Activated CD8-positive, alpha-beta memory T cell treated with anti-CD3 and anti-CD28 coated beads for 48 hours (primary cell): ENCODE measurements around the gene ZNF692.
A peak's percentile ranks its signal among the peaks of the same experiment; 100 is the strongest.
"Not testable (repeated sequence)": the region's sequence is repeated elsewhere in the genome, so short reads cannot be mapped to it uniquely, and the experiment has no call there.

Experiments used
- DNase-seq, 3 experiments: peaks; one replicate each; pipeline ENCODE4 v3.0.0-alpha.2; 2020; ENCODE audit warnings: low read depth in 2 of 3, low spot score in 2 of 3

Gene ZNF692, protein sequence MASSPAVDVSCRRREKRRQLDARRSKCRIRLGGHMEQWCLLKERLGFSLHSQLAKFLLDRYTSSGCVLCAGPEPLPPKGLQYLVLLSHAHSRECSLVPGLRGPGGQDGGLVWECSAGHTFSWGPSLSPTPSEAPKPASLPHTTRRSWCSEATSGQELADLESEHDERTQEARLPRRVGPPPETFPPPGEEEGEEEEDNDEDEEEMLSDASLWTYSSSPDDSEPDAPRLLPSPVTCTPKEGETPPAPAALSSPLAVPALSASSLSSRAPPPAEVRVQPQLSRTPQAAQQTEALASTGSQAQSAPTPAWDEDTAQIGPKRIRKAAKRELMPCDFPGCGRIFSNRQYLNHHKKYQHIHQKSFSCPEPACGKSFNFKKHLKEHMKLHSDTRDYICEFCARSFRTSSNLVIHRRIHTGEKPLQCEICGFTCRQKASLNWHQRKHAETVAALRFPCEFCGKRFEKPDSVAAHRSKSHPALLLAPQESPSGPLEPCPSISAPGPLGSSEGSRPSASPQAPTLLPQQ

GRCh38 chr1:248858891-248859889 is at the start of gene ZNF692:
Gene ZNF692 (minus strand): TSS chr1:248859085. CDS start chr1:248858309, 776 bp downstream.
- DNase-seq: peak; percentile 81 to 91 (median 85)

DNA sequence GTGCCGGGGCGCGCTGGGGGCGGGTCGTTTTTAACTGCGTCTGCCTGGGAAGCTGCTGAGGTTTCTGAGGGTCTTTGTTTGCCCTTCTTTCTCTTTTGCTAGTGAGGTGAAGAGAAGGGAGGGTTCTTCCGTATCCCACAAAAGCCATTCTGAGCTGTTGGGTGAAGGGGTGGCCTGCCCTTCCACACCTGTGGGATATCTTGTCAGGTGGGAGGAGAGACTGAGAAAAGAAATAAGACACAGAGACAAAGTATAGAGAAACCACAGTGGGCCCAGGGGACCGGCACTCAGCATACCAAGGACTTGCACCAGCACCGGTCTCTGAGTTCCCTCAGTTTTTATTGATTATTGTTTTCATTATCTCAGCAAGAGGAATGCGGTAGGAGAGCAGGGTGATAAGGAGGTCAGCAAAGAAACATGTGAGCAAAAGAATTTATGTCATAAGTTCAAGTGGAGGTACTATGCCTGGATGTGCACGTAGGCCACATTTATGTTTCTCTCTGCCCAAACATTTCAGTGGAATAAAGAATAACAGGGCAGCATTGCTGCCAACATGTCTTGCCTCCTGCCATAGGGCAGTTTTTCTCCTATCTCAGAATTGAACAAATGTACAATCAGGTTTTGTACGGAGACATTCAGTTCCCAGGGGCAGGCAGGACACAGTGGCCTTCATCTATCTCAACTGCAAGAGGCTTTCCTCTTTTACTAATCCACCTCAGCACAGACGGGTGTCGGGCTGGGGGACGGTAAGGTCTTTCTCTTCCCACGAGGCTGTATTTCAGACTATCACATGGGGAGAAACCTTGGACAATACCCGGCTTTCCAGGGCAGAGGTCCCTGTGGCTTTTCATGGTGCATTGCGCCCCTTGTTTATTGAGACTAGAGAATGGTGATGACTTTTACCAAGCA is 48.1 kb upstream of the ZNF692 start:
- DNase-seq: no peak

DNA sequence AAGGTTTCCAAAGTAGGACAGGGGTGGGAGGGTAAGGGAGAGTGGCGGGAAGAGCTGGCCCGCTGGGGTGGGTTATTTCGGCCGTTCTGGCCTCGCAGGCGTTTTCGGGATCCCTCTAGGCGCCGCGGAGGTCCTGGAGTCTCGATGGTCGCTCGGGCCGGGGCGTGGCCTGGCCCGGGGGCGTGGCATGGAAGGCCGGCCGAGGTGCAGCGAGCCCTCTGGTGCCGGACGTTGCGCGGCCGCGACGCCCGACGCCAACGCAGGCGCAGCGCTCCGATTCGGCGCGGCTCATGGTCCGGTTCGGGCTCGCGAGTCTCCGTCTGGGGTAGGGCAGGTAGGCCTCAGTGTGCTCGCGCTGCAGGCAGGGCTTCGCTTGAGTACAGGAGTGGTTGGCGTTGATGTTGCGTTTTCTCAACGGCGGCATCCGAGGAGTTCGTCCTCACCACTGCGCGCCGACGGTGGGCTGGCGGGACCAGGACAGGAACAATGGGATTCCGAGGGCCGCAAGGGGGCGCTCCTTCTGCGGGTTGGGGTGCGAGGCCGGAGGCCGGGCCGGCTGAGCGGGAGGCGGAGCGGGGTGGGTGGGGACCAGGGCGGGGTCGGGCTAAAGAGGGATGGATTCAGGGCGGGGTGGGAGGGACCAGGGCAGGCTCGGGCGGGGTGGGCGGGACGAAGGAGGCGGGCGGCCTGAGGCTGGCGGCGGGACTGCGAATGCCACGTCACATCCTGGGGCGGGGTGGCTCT is 47.3 kb upstream of the ZNF692 start, which contains the start of gene PGBD2:
TSS of gene PGBD2 (plus strand) at position 227 of the 744 bp plus-strand sequence. CDS start 7,628 bp downstream, outside the sequence.
- peak; percentile 90 to 98 (median 96) for DNase-seq

- no peak for DNase-seq
Measured at GRCh38 chr1:248905662-248906008, 46.8 kb upstream of the ZNF692 start.

DNA sequence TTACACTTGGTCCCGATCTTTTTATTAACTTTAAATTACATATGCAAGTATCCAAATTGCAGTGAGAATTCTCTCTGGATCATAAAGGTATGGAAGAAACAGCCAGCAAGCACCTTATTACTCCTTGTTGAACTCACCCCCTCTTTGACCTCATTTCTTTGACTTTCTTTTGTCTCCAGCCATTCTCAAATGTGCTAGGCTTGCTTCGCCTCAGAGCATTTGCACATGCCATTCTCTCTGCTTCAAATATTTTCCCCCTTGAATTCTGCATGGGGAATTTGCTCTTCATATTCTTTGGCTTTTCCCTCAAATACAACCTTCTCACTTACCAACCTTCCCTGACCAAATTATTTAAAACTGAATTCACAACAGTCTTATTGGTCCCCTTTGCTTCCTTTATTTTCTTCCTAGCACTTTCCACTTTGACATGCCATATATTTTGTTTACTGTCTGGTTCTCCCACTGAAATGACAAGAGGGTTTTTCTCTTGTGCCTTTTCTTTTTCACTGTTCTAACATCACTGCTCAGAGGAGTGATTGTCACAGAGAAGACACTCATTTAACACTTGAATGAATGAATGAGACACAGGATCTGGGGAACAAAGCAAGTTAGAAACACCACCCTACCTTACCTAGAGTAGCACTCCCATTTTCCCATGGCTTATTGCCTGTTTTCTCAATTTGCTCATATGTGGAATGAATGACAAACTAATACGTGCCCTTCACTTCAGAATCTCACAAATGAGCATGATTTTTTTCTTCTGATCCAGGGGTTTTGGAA is 45.7 kb upstream of the ZNF692 start:
- DNase-seq: no peak

DNA sequence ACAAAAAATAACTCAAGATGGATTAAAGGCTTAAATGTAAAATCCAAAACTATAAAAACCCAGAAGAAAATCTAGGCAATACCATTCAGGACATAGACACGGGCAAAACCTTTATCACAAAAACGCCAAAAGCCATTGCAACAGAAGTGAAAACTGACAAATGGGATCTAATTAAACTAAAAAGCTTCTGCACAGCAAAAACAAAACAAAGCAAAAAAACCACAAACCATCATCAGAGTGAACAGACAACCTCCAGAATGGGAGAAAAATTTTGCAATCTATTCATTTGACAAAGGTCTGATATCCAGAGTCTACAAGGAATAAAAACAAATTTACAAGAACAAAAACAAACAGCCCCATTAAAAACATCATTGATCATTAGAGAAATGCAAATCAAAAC is 42.7 kb upstream of the ZNF692 start:
- DNase-seq: no peak

- DNase-seq: no peak
Measured at GRCh38 chr1:248900637-248901036, 41.8 kb upstream of the ZNF692 start.

DNA sequence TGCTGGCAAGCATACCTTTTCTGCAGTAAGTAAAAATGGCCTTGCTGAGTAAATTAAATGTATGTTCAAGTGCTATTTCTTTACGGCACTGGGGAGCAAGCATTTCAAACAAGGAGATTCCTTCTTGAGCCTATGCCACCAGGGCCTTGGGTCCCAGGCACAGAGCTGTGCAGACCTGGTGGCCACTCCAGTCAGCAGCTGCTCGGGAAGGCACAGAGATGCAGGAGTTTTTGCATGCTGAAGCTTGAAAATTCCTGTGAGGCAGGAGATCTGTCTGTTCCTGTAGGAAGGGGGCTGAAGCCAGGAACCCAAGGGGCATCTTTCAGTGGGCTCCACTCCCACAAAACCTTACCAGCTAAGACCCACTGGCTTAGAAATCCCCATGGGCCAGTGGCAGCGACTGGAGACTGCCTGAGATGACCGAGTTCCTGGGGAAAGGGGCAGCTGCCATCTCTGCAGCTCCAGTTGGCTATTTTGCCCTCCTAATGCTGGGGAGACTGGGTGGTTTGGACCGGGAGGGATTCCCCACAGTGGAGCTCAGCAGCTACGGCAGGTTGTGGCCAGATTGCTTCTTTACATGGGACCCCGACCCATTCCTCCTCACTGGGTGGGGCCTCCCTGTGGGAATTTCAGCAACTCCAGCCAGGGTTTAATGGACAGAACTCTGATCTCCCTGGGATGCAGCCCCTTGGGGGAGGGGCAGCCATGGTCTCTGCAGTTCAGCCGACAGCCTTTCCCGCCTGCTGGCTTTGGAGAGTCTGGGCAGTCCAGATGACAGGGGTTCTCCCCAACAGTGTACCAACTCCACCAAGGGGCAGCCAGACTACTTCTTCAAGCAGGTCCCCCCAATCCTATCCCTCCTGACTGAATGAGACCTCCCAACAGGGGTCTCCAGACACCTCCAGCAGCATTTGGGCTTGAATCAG is 38.8 kb upstream of the ZNF692 start:
- DNase-seq: no peak

DNA sequence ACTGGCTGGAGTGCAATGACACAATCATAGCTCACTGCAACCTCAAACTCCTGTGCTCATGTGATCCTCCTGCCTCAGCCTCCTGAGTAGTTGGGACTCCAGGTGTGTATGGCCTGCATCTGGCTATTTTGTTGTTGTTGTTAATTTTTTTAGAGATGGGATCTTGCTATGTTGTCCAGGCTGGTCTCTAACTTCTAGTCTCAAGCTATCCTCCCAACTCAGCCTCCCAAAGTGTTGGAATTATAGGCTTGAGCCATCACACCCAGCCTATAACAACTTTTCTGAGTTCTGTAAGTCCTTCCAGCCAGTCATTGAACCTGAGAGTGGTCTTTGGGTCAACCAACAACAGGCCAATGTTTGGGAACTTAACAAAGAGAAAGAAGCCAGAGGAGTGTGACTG is 36.0 kb upstream of the ZNF692 start:
- no peak for DNase-seq

DNA sequence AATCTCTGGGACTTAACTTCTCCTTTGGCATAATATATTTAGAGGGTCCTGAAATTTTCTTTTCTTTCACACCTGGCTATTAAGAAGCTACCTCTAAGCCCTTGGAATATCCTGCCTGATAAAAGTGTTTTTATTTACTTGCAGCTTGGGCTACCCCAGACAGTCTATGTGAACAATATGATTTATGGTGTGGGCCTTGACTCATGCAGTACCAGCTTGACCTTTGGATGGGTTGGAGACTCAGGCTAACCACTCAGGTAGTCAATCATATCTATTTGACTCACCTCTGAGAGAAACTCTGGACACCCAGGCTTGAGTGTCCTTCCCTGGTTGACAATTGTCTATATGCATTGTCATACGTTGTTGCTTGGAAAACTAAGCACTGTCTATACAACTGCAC is 33.7 kb upstream of the ZNF692 start:
- DNase-seq: no peak

DNA sequence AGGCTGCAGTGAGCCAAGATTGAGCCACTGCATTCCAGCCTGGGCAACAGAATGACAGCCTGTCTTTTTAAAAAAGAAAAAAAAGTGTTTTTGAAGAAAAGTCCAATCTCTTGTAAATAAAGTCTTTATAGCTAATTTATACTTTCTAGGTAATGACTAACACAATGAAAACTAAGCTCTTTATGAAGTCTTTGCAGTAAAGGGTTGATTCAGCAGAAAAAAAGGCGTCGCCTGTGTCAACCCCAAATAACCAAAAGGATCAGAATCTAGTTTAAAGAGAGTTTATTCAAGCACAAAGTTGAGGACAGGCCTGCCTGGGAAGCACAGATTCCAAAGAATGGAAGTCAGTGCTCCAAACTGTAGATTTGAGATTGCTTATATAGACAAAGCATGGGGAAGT is 32.9 kb upstream of the ZNF692 start:
- no peak for DNase-seq

DNA sequence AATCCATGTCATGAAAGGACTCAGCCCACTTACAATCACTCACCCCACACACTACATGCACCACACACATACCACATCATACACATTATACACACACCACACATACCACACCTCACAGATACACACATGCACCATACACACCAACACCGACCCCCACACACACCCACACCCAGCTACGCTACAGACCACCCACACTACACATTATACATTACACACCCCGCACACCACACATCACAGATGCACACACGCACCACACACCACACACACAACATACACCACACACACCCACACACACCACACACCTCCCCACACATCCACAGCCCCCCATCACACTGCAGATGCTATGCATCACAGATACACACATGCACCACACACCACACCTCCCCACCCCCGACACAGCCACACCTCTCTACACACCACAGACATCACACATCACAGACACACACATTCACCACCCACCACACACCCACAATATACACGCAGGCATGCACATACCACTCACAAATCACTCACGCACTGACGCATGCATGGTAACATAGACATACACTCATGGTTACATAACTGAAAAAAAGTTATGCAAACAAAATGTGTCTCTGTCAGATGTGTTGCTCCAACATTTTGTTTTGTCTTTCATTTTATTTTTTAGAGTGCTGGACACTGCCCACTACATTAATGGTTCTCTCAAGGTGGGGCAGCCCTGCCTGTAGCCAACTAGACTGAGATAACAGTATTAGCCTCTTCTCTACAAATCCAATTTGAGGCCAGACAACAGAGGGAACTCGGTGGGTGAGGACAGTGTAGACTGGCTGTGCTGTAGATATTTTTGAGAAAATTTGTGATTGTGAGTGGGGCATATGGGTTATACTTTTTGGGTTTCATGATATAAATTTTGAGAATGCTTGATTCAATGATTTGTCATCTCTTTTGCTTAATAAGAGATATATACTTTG is 31.9 kb upstream of the ZNF692 start:
- no peak for DNase-seq

GRCh38 chr1:248889914-248890243 is 31.0 kb upstream of the ZNF692 start:
- DNase-seq: not testable (repeated sequence)

DNA sequence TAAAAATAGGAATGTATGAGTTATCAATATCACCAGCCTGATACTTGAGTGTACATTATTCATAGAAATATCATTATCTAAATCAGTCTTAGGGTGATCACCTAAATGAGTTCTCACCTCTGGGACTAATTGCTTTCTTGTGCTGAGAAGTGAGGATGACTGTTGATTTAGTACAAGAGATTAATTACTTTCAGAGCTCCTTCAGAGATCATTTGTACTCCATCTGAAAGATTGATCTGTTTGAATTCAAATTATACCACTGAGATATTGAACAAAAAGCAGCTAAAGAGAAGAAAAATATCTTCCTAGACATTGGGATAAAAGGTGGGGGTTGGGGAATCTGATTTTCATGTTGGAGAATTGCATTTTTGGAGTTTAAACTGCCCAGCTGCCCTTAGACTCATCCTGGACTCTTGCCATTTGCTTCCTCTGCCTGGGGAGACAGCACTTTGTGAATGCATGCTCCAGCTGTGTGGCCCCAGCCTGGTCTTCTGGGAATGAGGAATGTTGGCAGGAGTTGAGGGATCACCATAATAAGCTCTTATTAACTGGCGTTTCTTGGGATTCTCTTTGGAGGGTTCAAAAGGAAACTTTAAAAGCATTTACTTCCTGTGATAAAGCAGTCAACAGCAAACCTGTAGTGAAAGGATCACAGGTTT is 27.5 kb upstream of the ZNF692 start:
- DNase-seq: no peak

DNA sequence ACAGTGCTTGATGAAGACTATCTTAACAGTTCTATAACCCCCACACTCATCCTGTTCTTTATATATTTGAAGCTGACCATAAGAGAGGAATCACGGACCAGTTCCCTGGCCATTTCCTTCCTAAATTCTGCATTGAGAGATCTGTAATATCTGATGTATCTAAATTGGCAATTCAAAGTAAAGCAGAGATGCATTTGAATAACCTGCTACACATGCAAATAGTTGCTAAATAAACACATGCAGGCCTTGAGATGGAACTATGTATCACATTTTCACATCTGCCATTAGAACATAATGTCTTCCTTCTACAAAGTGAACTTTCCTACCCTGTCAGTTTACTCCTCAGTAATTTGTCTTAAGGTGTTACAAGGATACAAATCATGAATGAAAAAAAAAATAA is 26.8 kb upstream of the ZNF692 start:
- no peak for DNase-seq

DNA sequence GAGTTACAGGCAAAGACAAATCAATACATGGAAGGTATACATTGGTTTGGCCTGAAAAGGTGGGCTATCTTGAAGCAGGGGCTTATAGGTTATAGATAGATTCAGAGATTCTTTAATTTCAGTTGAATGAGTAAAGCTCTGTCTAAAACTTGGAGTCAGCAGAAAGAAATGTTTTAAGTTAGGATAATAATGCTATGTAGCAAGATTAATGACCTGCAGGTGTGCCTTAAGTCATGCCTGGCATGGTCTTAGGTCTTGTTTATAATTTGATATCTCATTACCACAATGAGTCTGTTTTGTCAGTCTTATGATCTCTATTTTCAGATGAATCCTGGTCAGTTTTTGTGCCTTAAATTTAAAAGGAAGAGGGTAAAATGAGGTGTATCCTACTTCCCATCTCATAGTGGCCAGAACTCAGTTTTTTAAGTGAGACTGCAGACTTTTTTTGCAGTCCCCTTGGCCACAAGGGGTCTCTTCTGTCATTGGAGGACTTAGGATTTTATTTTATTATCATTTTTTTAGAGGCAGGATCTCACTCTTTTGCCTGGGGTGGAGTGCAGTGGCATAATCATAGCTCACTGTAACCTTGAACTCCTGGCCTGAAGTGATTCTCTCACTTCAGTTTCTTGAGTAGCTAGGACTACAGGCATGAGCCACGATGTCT is 25.9 kb upstream of the ZNF692 start:
- no peak for DNase-seq
